HG03103 (cell line): ENCODE results near the gene ARTN.

ENCODE experiments used
- ATAC-seq: cut with Tn5 transposase; IDR thresholded peaks from one replicate; pipeline ENCODE4 v1.9.1; 2021; ENCODE audit warnings: low read depth; ENCODE audit not compliant: unreplicated experiment

The ARTN gene

DNA sequence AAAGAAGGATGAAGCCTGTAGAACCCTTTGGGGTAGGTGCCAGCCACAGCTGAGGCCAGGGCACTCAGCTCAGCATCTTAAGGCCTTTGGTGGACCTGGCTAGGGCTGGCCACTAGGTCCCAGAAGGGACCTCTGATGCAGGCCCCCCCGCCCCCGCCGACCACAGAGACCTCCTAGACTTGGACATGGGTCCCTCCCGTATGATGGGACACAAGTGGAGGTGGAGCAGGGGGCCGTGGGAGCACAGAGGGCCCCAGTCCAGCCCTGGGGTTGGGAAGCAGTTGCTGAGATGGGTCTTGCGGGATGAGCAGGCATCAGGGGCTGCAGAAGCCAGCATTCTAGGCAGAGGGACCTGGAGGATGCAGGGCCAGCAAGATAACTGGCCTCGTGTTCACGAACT is 48.6 kb downstream of the ARTN start:
- no peak for ATAC-seq

DNA sequence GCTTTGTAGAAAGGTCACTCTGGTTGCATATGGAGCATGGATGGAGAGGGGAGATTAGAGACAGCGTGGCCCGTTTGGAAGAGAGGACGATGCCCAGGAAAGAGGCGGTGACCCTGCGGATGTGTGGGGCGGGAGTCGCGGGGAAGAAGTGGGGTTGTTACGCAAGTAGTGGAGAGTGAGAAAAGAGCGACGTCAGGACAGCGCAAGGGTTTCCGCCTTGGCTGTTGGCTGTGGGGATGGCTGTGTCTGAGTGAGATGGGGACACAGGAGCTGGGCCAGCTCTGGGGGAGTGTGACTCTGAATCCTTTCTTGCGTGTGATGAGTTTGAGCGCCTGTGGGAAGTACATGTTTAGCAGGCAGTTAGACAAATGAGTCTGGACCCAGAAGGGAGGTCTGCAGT is 49.2 kb downstream of the ARTN start:
- no peak for ATAC-seq

DNA sequence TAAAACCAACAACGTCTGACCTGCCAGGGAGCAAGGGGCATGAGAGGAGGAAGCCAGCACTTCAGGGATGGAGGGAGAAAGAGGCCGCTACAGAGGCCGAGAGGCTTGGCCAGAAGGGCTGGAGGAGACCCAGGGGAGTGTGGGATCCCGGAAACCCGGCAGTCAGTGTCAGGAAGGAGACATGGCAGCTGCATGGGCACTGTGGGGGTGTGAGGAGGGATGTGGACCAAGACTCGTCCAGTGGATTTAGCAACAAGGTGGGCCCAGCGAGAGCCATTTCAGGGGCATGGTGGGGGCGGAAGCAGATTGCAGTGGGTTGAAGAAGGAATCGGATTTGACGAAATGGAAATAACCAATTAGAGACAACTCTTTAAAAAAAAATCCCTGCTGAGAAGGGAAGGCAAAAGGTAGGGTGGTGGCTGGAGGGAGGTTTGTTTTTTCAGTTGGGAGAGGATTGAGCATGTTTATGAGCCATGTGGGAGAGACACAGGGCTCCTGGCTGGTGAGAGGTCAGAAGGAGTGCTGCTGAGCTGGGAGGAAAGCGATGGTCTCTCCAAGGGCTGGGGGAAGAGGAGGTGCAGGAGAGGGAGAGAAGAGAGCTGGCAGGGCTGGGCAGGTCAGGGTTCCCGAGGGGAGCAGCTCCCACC is 49.8 kb downstream of the ARTN start:
- no peak for ATAC-seq

GRCh38 chr1:43984855-43985254 is 51.3 kb downstream of the ARTN start:
- no peak for ATAC-seq

DNA sequence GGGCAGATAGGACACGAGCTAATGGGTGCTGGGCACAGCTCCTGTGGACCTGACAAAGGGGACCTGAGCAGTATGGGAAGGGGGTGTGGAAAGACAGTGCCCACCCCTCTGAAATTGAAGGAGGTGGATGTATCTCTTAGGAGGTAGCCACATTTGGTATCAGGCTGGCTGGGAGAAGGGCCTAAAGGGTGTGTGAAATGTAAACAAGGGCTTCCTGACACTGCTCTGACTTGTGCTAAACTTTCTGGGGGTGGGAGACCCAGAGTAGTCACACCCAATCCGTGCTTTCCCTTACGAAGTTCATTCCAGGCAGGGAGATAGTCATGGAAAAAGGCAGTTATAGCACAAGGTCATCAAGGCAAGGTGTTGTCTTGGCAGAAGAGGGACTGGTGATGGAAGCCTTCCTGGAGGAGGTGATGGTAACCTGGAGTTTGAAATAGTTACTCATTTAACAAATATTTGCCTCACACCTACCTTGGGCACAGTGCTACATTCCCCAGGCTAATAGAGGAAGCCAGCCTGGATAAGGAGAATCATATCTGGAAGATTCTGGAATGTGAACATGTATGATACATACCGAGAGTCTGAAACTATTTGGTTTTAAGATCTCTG is 52.5 kb downstream of the ARTN start:
- ATAC-seq, result no peak

DNA sequence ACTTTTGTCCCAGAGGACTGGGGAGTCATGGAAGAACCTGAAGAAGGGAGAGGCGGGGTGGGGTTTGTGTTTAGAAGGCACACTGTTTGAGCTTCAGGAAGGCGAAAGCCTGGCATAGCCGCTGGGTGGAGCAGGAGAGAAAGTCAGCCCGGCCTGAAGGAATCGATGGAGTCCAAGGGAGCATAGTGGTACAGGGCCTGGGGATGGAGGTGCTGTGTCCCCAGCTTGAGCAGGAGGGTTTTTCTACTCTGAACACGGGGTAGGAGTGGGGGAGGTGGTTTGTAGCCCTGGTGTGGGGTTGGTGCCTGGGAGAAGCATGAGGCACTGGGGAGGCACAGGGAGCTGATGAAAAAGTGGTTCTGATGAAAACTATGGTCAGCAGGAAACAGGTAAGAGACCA is 53.1 kb downstream of the ARTN start:
- ATAC-seq, result no peak
